Endothelial cell of umbilical vein (primary cell): ENCODE data around the gene GSTM4. TPM values are rescaled to one million over a fixed set of nuclear protein-coding genes. Genes with fewer than 3 reads are reported as not detected.

Experiments
- BruUV-seq: library from RNA; stranded (reverse); fragments of 400-500 nt; replicated peaks from 2 replicates; lab custom pipeline; 2021; lab: Mats Ljungman, UMichigan
- CTCF ChIA-PET: fragments of 300-600, 350-600 bp; sonication (Branson Sonifier 250); formaldehyde crosslinking; loops from one replicate; lab custom pipeline; 2021; ENCODE audit warnings: antibody characterized with exemption, inconsistent platforms; lab: Charles Lee
- POLR2A ChIA-PET: fragments of 300-600, 350-600 bp; sonication (Branson Sonifier 250); formaldehyde crosslinking; loops from one replicate; lab custom pipeline; 2021; ENCODE audit warnings: antibody characterized with exemption, inconsistent platforms; lab: Charles Lee
- DNase-seq: peaks from one replicate; pipeline ENCODE4 v3.0.0-alpha.2; 2011; ENCODE audit warnings: low read depth, low spot score
- FAIRE-seq: peaks from 2 replicates; lab custom pipeline; 2011; peaks lifted over from hg19 to GRCh38; lab: Jason Lieb, UNC
- H2AFZ ChIP-seq: 2 replicates; pipeline ENCODE4 v1.6.0; 2012; ENCODE audit warnings: low read depth, low read length, control low read depth, inconsistent platforms
- H3K27ac ChIP-seq: 2 replicates; pipeline ENCODE4 v1.5.1; 2011; ENCODE audit warnings: low read depth, mild to moderate bottlenecking, control low read depth, low read length, moderate library complexity; ENCODE audit not compliant: insufficient read depth
- H3K27me3 ChIP-seq, 2 experiments: 2 replicates each; pipeline versions ENCODE4 v1.6.0 to v1.6.1; 2011; ENCODE audit warnings: low read length in 2 of 2, mixed read lengths in 1 of 2; ENCODE audit not compliant: control insufficient read depth in 2 of 2, insufficient read depth in 2 of 2
- H3K36me3 ChIP-seq, 2 experiments: 2 replicates in 1 of 2; 3 replicates in 1 of 2; pipeline ENCODE4 v1.5.1; 2011; ENCODE audit warnings: low read length in 2 of 2, mild to moderate bottlenecking in 1 of 2, moderate library complexity in 1 of 2; ENCODE audit not compliant: control insufficient read depth in 2 of 2, insufficient read depth in 2 of 2; ENCODE audit errors: extremely low read depth in 1 of 2
- H3K4me1 ChIP-seq: 3 replicates; pipeline ENCODE4 v1.5.1; 2011; ENCODE audit warnings: mild to moderate bottlenecking, low read length; ENCODE audit not compliant: control insufficient read depth, insufficient read depth; ENCODE audit errors: extremely low read depth
- H3K4me2 ChIP-seq: 2 replicates; pipeline ENCODE4 v1.6.1; 2011; ENCODE audit warnings: low read length, control low read depth, mixed read lengths; ENCODE audit not compliant: insufficient read depth
- H3K4me3 ChIP-seq, 3 experiments: fragments of 200-600 bp in 1 of 3; sonication (generic), shearing (Covaris generic) in 1 of 3; replicated peaks in 1 of 3; 2 replicates each; pipeline ENCODE4 v1.5.1; 2011 to 2016; ENCODE audit warnings: control low read depth in 3 of 3, low read length in 3 of 3, mild to moderate bottlenecking in 2 of 3, inconsistent platforms in 1 of 3, low read depth in 1 of 3, moderate library complexity in 1 of 3; ENCODE audit not compliant: insufficient read depth in 1 of 3
- H3K79me2 ChIP-seq: 2 replicates; pipeline ENCODE4 v1.6.0; 2012; ENCODE audit warnings: low read length, inconsistent platforms; ENCODE audit not compliant: control insufficient read depth, insufficient read depth
- H3K9ac ChIP-seq: replicated peaks from 2 replicates; pipeline ENCODE3; 2011; ENCODE audit warnings: low read length, control low read depth; ENCODE audit not compliant: insufficient read depth; ENCODE audit errors: extremely low read depth
- H3K9me1 ChIP-seq: replicated peaks from 3 replicates; pipeline ENCODE4 v1.6.0; 2011; ENCODE audit warnings: mild to moderate bottlenecking, low read length; ENCODE audit not compliant: control insufficient read depth, insufficient read depth; ENCODE audit errors: extremely low read depth
- H3K9me3 ChIP-seq: replicated peaks from 2 replicates; pipeline ENCODE4 v1.5.1; 2012; ENCODE audit warnings: low read length, inconsistent platforms; ENCODE audit not compliant: control insufficient read depth, insufficient read depth
- H4K20me1 ChIP-seq: replicated peaks from 2 replicates; pipeline ENCODE3; 2011; ENCODE audit warnings: mild to moderate bottlenecking, low read length; ENCODE audit not compliant: control insufficient read depth, insufficient read depth; ENCODE audit errors: extremely low read depth
- EZH2 ChIP-seq: IDR thresholded peaks from 2 replicates; pipeline ENCODE4 v1.6.1; 2012; ENCODE audit warnings: borderline replicate concordance, low read depth, mild to moderate bottlenecking, moderate library complexity, low read length, inconsistent platforms; ENCODE audit not compliant: severe bottlenecking
- FOS ChIP-seq: IDR thresholded peaks from 2 replicates; pipeline ENCODE4 v1.6.1; 2011; ENCODE audit warnings: mild to moderate bottlenecking, low read length, moderate library complexity, borderline replicate concordance; ENCODE audit not compliant: insufficient read depth
- JUN ChIP-seq: IDR thresholded peaks from 2 replicates; pipeline ENCODE4 v1.6.1; 2011; ENCODE audit warnings: borderline replicate concordance, low read depth; ENCODE audit not compliant: insufficient read length, insufficient read depth
- MAX ChIP-seq: IDR thresholded peaks from 2 replicates; pipeline ENCODE4 v1.6.1; 2011; ENCODE audit not compliant: insufficient read depth, insufficient read length
- MYC ChIP-seq: IDR thresholded peaks from one replicate; pipeline ENCODE4 v1.6.1; 2011; ENCODE audit warnings: mild to moderate bottlenecking, low read depth, low read length
- POLR2A ChIP-seq: IDR thresholded peaks from 2 replicates; pipeline ENCODE4 v1.6.1; 2012; ENCODE audit warnings: low read depth, mild to moderate bottlenecking, control low read depth, low read length
- POLR2AphosphoS5 ChIP-seq: IDR thresholded peaks from 2 replicates; pipeline ENCODE4 v1.6.1; 2012; ENCODE audit warnings: low read depth, mild to moderate bottlenecking, control low read depth, low read length, moderate library complexity; ENCODE audit not compliant: insufficient read depth
- dilution Hi-C: fragments of 300-500 bp; cut with MboI; formaldehyde crosslinking; loops from one replicate; pipeline ENCODE4 v1.15.0; 2019; ENCODE audit warnings: low sequenced_read_pairs; ENCODE audit not compliant: extremely low pct_ligation_motif_present
- intact Hi-C: fragments of 100-400 bp; cut with micrococcal nuclease; formaldehyde crosslinking; loops from one replicate; pipeline ENCODE4 v1.10.0; 2022
- polyA plus RNA-seq, 4 experiments: library from polyadenylated mRNA; depleted of rRNA in 3 of 4; stranded (reverse) in 3 of 4; unstranded in 1 of 4; fragments of >200 nt; gene quantifications; 2 replicates each; pipeline versions ENCODE4 v1.2.1 to v1.2.3, GENCODE V29; 2011 to 2012; ENCODE audit warnings: missing spikeins in 1 of 4
- total RNA-seq: library from RNA; stranded (reverse); gene quantifications from 2 replicates; pipeline ENCODE4 v1.2.3, GENCODE V29; 2021
- TF ChIP-seq, protein P1 (sequence below), 2 donors: IDR thresholded peaks; 1 replicate in 1 of 2; 2 replicates in 1 of 2; pipeline ENCODE4 v1.5.1; 2011; ENCODE audit warnings: low read length in 2 of 2, mild to moderate bottlenecking in 2 of 2, moderate library complexity in 2 of 2, control low read depth in 1 of 2, inconsistent platforms in 1 of 2, low read depth in 1 of 2; ENCODE audit not compliant: insufficient read depth in 1 of 2; ENCODE audit errors: extremely low read depth in 1 of 2

Gene GSTM4
- total and polyA plus RNA-seq, 2 donors (not counting 3 experiments of a cell fraction or from before 2014, with no cell fraction given) = 9.5 to 11.6 TPM

DNA sequence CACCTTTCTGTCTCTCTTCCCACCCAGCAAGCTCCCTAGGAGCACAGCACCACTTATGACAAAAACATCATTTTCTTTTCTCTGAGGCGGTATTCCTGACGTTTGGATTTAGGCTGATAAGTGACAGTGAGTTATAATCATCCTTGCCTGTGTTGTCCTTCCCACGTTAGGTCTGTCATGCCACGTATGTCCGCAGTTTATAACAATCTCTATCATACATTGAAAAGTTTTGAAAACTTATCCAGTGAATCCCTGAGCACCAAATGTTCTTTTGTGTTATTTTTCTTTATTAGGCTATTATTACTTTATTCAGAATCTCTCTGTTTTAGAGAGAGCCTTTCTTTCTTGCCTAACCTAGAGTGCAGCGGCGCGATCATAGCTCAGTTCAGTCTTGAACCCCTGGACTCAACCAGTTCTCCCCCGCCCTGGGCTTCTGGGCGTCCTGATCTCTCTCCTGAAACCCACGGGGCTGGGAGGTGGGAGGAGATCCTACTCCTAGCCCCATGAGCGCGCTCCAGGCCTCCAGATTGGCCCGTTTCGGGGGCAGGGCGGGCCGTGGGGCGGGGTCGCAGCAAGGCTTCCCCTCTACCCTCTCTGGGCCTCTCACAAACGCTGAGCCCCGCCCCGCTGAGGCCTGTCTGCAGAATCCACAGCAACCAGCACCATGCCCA lies 11.7 kb downstream of the GSTM4 start, which contains the start of gene GSTM2:
Gene GSTM2 (plus strand): TSS at position 606 of the 671 bp plus-strand sequence. CDS start 59 bp downstream, at position 665.
- no peaks in the 10 kb centered on the region for H3K9me3 ChIP-seq
- dilution Hi-C loops (no loop called here), intact Hi-C loops (loop anchor here (1.0 to 5.0 kb wide), 2 partner anchors 39 to 95 kb away; partner anchors contain the start of gene EPS8L3)
- no peak within 1 kb of the TSS for H3K27ac ChIP-seq
- H3K36me3 ChIP-seq = no peaks in the 10 kb centered on the region
- H4K20me1 ChIP-seq = no peaks in the 10 kb centered on the region
- peaks cover 5% of the 10 kb centered on the region for H3K4me1 ChIP-seq
- H3K9me1 ChIP-seq = no peaks in the 10 kb centered on the region
- H3K4me2 ChIP-seq = peak within 1 kb of the TSS; percentile 75
- ChIA-PET CTCF (interaction anchor here (0.7 to 3.4 kb wide), 3 partner anchors 15 to 27 kb away, joined by 3 to 20 read pairs (median 4); no protein-coding TSS in a partner anchor), POLR2A (no interaction called here)
- BruUV-seq = no TSS peak
- DNase-seq = peak; percentile 85
- TF ChIP-seq EZH2 (no peak), MYC (no peak), JUN (no peak), POLR2AphosphoS5 (no peak), FOS (no peak), MAX (no peak), POLR2A (no peak)
- TF ChIP-seq, protein P1, sequence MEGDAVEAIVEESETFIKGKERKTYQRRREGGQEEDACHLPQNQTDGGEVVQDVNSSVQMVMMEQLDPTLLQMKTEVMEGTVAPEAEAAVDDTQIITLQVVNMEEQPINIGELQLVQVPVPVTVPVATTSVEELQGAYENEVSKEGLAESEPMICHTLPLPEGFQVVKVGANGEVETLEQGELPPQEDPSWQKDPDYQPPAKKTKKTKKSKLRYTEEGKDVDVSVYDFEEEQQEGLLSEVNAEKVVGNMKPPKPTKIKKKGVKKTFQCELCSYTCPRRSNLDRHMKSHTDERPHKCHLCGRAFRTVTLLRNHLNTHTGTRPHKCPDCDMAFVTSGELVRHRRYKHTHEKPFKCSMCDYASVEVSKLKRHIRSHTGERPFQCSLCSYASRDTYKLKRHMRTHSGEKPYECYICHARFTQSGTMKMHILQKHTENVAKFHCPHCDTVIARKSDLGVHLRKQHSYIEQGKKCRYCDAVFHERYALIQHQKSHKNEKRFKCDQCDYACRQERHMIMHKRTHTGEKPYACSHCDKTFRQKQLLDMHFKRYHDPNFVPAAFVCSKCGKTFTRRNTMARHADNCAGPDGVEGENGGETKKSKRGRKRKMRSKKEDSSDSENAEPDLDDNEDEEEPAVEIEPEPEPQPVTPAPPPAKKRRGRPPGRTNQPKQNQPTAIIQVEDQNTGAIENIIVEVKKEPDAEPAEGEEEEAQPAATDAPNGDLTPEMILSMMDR (IDR thresholded peaks at IDR 0.05; ENCODE audit: extremely low read depth in 1 of 2, insufficient read depth in 1 of 2, low read depth in 1 of 2, low read length in 2 of 2) = no peak
- H2AFZ ChIP-seq = peak within 1 kb of the TSS; percentile 65
- FAIRE-seq = peak; percentile 91
- peak within 1 kb of the TSS; percentile 13 to 33 (median 15) for H3K4me3 ChIP-seq
- no peaks in the 10 kb centered on the region for H3K79me2 ChIP-seq
- H3K9ac ChIP-seq = peak within 1 kb of the TSS; percentile 19
- H3K27me3 ChIP-seq = no peaks in the 10 kb centered on the region
